ENCODE measurements around the gene TFPI2.

The TFPI2 gene

DNA sequence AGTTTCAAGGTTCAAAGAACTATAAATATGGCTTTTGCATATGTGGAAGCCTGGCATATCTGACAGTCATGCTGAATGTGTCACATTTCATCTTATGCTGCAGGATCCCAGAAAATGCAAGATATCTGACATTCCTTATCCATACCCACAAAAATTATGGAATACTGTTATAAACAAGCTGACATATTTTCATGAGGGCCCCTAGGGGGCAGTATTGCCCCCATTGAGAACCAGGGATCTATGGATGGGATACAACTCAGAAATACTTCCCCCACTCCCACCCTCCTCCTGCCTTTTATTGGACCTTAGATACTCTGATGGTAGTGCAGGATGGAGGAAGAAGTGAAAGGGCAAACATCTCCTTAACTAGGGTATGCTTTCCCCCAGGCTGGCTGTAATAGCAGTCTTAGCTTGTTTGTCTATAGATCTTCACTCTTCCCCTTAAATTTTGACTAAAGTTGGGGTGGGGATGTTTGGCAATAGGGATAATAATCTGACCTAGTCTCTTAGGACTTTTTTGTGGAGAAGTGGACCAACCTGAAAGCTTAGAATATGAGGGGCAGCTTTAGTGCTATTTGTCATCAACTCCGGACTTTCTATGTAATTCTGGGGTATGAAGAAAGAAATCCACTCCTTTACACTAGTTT is 12.3 kb upstream of the TFPI2 start:
- DNase-seq: no peak

- DNase-seq: no peak
Measured at GRCh38 chr7:93897680-93898079, 7.1 kb upstream of the TFPI2 start.

- DNase-seq: no peak
Measured at GRCh38 chr7:93895859-93896600, 5.5 kb upstream of the TFPI2 start.

DNA sequence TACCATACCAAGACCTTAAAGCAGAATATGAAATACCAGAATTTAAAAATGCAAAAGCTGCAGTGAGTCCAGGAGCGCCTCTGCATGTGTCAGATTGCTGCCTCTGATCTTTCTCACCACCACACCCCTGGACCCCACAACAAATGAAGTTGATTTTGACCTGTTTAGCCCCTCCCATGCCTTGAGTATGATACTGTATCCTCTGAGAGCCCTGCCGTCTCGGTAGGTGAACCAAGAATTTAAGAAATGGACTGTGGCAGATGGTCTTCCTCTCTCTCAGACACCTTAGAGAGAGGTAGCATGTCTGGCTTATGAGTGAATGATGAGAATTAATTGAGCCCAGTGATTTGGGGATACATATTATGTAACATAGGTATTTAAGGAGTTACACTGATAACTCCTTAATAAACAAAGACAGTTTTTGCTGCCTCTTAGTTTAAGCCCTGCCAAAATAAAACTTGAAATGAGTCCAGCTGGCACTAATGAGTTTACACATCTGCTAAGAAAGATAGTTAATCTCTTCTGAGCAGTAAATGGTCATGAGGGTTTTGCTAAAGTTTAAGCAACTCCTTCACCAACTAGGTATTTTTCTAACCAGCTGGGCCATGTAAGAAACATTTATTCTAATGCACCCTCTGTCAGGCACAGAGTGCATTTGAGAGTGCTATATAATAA is 4.5 kb upstream of the TFPI2 start:
- no peak for DNase-seq

DNA sequence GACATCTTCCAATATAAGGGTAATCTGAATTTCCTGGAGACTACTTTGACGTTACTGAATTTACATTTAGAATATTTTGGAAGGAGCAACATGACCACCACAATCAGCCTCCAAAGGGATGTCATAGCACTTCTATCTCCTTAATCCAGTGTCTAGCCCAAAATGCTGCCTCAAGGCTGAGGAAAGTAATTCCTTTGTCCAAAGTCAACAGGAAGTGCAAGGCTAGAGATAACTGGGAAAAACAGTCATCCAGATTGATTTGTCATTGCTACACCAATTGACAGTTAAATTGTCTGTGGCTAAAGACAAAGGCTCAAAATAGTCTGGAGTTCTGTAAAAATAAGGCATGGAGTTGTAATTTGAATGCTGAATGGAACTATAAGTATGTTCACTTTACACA is 3.9 kb upstream of the TFPI2 start:
- DNase-seq: no peak

DNA sequence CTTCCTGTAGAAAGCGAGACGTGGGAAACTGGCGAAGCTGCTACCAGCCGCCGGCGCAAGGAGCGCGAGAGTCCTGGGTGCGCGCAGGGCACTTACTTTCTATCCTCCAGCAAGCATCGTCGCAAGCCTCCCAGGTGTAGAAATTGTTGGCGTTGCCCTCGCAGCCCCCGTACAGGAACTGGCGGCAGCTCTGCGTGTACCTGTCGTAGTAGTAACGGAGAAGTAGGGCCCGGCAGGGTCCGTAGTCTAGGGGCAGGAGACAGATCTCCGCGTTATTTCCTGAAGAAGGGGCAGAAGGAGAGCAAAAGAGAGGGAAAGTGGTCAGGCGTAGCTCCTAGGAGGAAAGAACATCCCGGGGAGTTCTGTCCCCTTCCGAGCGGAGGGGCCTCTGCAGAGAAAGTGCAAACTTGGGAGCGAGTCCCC is 501 bp downstream of the TFPI2 start:
- DNase-seq: no peak

GRCh38 chr7:93889261-93889660 is 1.3 kb downstream of the TFPI2 start:
- DNase-seq: no peak

DNA sequence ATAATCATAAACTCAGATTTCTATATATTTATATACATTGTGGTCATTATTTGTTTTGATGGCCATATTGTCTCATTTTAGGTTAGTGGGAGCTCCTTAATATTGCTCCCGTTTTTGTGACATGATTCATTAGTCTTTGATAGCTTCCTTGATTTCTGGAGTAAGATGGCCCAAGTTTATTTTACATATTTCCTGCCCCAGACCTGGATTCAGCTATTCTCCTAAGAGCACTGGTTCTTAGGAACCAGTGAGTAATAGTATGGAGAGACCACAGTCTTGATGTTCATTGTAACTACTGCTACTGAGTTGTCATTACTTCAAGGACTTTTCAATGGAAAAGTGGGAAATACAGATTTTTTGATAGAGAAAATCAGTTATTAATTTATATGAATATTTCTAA is 6.0 kb downstream of the TFPI2 start:
- DNase-seq: no peak

DNA sequence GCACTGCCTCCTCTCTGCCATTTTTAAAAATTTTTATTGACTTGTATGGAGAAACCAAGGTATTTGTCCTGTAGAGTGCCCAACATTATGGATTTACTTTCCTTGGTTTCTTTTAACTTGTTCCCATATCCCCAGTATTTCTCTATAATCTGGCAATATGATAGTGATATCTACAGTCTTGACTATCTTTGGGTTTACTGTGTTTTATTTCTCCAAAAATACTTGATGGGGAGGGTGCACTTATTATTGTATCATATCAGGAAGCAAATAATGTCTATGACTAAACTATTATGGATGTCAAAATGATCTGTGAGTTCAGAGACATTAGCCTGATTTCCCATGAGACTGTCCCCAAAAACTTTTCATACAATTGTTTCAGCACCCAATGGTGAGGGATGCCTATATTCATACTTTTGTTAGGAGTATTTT is 6.6 kb downstream of the TFPI2 start:
- DNase-seq: no peak

GRCh38 chr7:93883078-93883916 is 7.3 kb downstream of the TFPI2 start:
- DNase-seq: no peak

DNA sequence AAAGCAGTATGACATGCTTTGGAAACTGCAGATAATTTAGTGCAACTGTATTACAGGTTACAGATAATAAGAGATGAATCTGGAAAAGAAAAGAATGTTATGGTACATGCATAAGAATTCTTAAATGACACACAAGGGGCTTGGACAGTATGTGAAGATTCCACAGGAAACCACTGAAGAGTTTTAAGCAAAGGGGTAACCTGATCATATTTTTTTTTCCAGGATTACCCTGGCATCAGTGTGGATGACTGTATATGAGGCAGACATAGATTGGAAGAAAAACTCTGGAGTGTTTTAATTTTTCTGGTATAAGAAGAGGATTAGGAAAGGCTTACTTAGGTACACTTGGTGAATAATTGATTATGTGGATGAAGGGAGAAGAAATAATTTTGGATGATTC is 8.1 kb downstream of the TFPI2 start:
- no peak for DNase-seq

DNA sequence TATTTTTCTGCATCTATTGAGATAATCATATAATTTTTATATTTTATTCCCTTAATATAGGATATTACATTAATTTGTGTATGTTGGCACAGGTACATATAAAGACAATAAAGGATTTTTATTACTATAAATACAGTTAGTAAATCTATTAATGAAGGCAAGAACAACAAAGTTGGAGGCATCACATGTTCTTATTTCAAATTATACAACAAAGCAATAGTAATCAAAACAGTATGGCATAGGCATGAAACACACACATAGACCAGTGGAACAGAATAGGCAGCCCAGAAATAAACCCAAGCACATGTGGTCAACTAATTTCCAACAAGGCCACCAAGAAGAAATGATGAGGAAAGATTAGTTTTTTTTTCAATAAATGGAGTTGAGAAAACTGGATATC is 11.2 kb downstream of the TFPI2 start:
- DNase-seq: no peak

- no peak for DNase-seq
Measured at GRCh38 chr7:93877742-93878141, 12.8 kb downstream of the TFPI2 start.

DNA sequence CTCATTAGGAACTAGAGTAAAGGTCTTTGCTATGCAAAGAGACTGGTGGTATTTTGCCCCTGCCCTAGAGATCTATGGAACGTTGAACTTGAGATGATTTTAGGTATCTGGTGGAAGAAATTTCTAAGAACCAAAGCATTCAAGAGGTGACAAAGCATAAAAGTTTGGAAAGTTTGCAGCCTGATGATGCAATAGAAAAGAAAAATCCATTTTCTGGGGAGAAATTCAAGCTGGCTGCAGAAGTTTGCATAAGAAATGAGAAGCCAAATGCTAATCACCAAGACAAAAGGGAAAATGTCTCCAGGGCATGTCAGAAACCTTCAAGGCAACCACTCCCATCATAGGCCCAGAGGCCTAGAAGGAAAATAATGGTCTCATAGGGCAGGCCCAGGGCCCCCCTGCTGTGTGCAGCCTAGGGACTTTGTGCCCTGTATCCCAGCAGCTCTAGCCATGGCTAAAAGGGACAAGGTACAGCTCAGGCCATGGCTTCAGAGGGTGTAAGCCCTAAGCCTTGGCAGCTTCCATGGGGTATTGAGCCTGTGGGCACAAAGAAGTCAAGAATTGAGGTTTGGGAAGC is 16.5 kb downstream of the TFPI2 start:
- DNase-seq: no peak

DNA sequence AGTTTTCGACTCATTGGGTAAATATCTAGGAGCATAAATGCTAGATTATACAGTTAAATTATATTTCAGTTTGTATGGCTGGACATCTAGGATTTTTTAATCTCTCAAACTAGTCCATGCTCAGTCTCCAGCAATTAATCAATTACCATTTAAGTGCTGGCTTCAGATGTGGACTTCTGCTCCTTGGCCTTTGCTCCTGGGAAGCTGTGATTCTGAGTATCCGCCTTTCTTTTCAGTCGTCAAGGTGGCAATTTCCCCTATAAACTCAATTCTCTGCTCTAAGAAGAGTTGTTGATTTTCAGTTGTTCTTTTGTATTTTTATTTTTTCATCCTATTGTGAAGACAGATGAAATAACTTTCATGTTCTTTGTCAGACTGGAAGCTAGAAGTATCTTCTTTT is 23.7 kb downstream of the TFPI2 start:
- DNase-seq: no peak

DNA sequence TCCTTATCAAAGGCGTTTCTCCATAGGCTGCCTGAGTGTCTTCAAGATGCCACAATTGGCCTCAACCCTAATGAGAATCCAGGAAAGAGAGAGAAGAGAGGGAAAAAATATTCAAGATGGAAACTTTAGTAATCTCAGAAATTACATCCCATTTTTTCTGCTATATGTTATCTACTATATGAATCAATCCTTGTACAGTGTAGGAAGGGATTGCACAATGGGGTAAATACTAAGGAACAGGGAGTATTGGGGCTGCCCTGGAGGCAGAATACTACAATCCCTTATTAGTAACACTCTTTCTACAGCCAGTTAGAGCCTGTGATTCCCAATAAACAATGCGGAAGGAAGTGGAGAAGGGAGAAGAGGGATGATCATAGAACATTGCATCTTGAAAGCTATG is 27.9 kb downstream of the TFPI2 start:
- no peak for DNase-seq

DNA sequence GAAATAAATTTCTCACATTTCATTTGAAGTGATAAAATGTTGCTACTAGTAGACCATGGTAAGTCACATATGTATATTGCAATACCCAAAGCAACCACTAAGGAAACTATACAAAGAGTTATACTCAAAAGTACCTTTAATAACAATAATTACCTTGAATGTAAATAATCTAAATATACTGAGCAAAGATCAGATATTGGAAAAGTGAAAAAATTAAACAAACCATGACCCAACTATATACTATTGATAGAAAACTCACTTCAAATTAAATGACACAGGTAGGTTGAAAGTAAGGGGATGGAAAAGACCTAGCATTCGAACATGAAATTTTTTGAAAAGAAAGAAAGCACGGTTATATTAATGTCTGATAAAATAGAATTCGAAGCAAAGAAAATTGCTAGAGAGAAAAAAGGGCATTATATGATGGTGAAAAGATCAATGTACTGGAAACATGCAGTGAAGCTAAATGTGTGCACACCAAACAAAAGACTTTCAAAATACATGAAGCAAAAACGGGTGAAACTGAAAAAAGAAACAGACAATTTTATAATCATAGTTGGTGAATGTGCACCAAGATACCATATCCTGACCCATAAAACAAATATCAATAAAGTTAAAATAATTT is 29.1 kb downstream of the TFPI2 start:
- no peak for DNase-seq

DNA sequence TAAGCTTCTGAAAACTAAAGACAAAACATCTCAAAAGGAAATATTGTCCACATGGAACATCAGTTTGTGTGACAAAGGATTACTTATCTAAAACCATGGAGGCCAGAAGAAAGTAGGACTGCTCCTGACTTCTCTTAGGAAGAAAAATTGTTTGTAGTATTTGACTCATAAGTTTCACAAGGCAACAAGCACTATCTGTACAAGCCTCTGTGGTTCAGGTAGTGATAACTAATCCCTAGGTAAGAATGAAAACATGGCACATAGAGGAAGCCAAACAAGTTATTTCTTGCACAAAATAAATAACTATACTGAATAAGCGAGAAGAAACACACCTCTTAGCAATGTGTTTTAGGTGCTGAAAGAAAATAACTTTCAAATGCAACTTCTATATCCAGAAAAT is 30.3 kb downstream of the TFPI2 start:
- DNase-seq: no peak

- no peak for DNase-seq
Measured at GRCh38 chr7:93858857-93859256, 31.7 kb downstream of the TFPI2 start.

GRCh38 chr7:93856323-93856722 is 34.2 kb downstream of the TFPI2 start:
- no peak for DNase-seq

- DNase-seq: no peak
Measured at GRCh38 chr7:93855797-93856196, 34.8 kb downstream of the TFPI2 start.

DNA sequence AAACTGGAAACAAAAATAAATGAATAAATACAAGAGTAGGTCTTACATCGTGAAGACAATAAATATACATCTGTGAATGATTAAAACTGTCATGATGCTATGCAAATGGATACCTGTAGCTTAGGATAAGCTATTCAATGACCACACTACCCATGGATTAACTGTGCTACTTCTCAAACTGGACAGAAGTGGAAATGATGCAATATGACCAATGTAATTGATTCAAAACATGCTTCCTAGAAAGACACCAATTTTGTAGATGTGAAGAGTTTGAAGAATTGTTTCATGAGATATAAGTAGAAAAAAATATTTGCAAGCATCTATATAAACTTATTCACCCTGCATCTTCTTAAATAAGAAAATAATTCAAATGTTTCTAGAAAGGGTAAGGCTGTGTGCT is 36.1 kb downstream of the TFPI2 start:
- DNase-seq: no peak
